GM12878 (cell line): ENCODE measurements around the gene PTPN14. TPM values are rescaled to one million over a fixed set of nuclear protein-coding genes. Genes with fewer than 3 reads are reported as not detected.

ENCODE experiments used
- ATAC-seq: fragments of 200-7000 bp; cut with Tn5 transposase; 3 replicates; pipeline ENCODE4 v1.9.1; 2020; ENCODE audit warnings: mild to moderate bottlenecking, moderate library complexity
- BruUV-seq: library from RNA; stranded (reverse); fragments of 400-500 nt; replicated peaks from 2 replicates; lab custom pipeline; 2021; lab: Mats Ljungman, UMichigan
- CTCF ChIA-PET: fragments of 300-600 bp; sonication (Branson Sonifier 250); formaldehyde crosslinking; extraction: SDS; loops from one replicate; lab custom pipeline; 2021; ENCODE audit warnings: inconsistent platforms; lab: Yijun Ruan, JAX
- POLR2A ChIA-PET: fragments of 350-600 bp; formaldehyde crosslinking; extraction: SDS; loops from one replicate; lab custom pipeline; 2021; ENCODE audit warnings: inconsistent platforms; lab: Charles Lee
- RAD21 ChIA-PET: fragments of 300-600 bp; sonication (Branson Sonifier 250); formaldehyde crosslinking; loops from one replicate; lab custom pipeline; 2023; ENCODE audit warnings: antibody characterized with exemption; ENCODE audit not compliant: unreplicated experiment; lab: Charles Lee
- SMC1A ChIA-PET: fragments of 300-600 bp; sonication (Branson Sonifier 250); formaldehyde crosslinking; loops from one replicate; lab custom pipeline; 2023; ENCODE audit not compliant: unreplicated experiment, uncharacterized antibody; lab: Charles Lee
- DNase-seq: peaks from one replicate; pipeline ENCODE4 v3.0.0-alpha.2; 2011; ENCODE audit warnings: low read depth, low spot score
- FAIRE-seq: peaks from 3 replicates; lab custom pipeline; 2011; peaks lifted over from hg19 to GRCh38; lab: Jason Lieb, UNC
- H2AFZ ChIP-seq: 2 replicates; pipeline ENCODE4 v1.6.0; 2011; ENCODE audit warnings: low read depth, low read length, control low read depth; ENCODE audit not compliant: control insufficient read depth
- H3K27ac ChIP-seq: 2 replicates; pipeline ENCODE4 v1.5.1; 2011; ENCODE audit warnings: control low read depth; ENCODE audit not compliant: control insufficient read depth, insufficient read depth
- H3K27me3 ChIP-seq, 2 experiments: replicated peaks in 1 of 2; 2 replicates each; pipeline versions ENCODE4 v1.6.0 to v1.6.1; 2011; ENCODE audit warnings: low read length in 1 of 2; ENCODE audit not compliant: control insufficient read depth in 2 of 2, insufficient read depth in 2 of 2
- H3K36me3 ChIP-seq, 2 experiments: 2 replicates each; pipeline ENCODE4 v1.5.1; 2011; ENCODE audit warnings: low read length in 1 of 2; ENCODE audit not compliant: control insufficient read depth in 2 of 2, insufficient read depth in 2 of 2
- H3K4me1 ChIP-seq: 2 replicates; pipeline ENCODE4 v1.6.1; 2011; ENCODE audit warnings: mild to moderate bottlenecking, low read length, moderate library complexity, mixed read lengths; ENCODE audit not compliant: control insufficient read depth, insufficient read depth
- H3K4me2 ChIP-seq: 2 replicates; pipeline ENCODE4 v1.6.0; 2011; ENCODE audit warnings: control low read depth; ENCODE audit not compliant: control insufficient read depth, insufficient read depth
- H3K4me3 ChIP-seq: fragments of 200-600 bp; sonication (generic); 2 replicates; pipeline ENCODE4 v1.5.1; 2016
- H3K79me2 ChIP-seq: 2 replicates; pipeline ENCODE4 v1.6.0; 2011; ENCODE audit warnings: low read length; ENCODE audit not compliant: control insufficient read depth, insufficient read depth
- H3K9ac ChIP-seq: 2 replicates; pipeline ENCODE4 v1.8.0; 2011; ENCODE audit warnings: low read length, control low read depth, mixed read lengths; ENCODE audit not compliant: control insufficient read depth, insufficient read depth
- H3K9me3 ChIP-seq: replicated peaks from 3 replicates; pipeline ENCODE4 v1.5.1; 2011; ENCODE audit warnings: mild to moderate bottlenecking, low read length; ENCODE audit not compliant: control insufficient read depth, insufficient read depth
- H4K20me1 ChIP-seq: 2 replicates; pipeline ENCODE4 v1.6.0; 2011; ENCODE audit not compliant: control insufficient read depth, insufficient read depth
- ATF2 ChIP-seq: IDR thresholded peaks from 2 replicates; pipeline ENCODE4 v1.6.1; 2012; ENCODE audit warnings: low read length, inconsistent platforms
- BHLHE40 ChIP-seq, 2 experiments: fragments of 450-650 bp in 1 of 2; IDR thresholded peaks; 2 replicates each; pipeline ENCODE4 v1.6.1; 2011 to 2017; ENCODE audit warnings: low read depth in 2 of 2, borderline replicate concordance in 1 of 2, improper control_type of control experiment in 1 of 2, low read length in 1 of 2, mild to moderate bottlenecking in 1 of 2
- CHD1 ChIP-seq: IDR thresholded peaks from 2 replicates; pipeline ENCODE4 v1.6.1; 2012; ENCODE audit warnings: low read depth, low read length, improper control_type of control experiment
- CREB1 ChIP-seq: IDR thresholded peaks from 2 replicates; pipeline ENCODE4 v1.6.1; 2012; ENCODE audit warnings: low read depth, mild to moderate bottlenecking, inconsistent platforms
- E2F8 ChIP-seq: fragments of 450-650 bp; IDR thresholded peaks from 2 replicates; pipeline ENCODE4 v1.6.1; 2018; ENCODE audit warnings: mild to moderate bottlenecking, low read depth, moderate library complexity; ENCODE audit not compliant: partially characterized antibody
- IKZF1 ChIP-seq: fragments of 450-650 bp; conservative IDR thresholded peaks from 2 replicates; pipeline ENCODE4 v1.6.1; 2017; ENCODE audit warnings: antibody characterized with exemption, mild to moderate bottlenecking
- IRF4 ChIP-seq: IDR thresholded peaks from 2 replicates; pipeline ENCODE4 v1.6.1; 2011; ENCODE audit warnings: low read depth, low read length
- LARP7 ChIP-seq: fragments of 450-650 bp; IDR thresholded peaks from 2 replicates; pipeline ENCODE4 v1.6.1; 2017; ENCODE audit warnings: mild to moderate bottlenecking
- POLR2AphosphoS5 ChIP-seq: IDR thresholded peaks from 2 replicates; pipeline ENCODE4 v1.6.1; 2011; ENCODE audit warnings: mild to moderate bottlenecking, low read length, inconsistent platforms
- SMAD5 ChIP-seq: IDR thresholded peaks from 2 replicates; pipeline ENCODE4 v1.6.1; 2016; ENCODE audit warnings: antibody characterized with exemption, low read depth
- SUZ12 ChIP-seq: fragments of 200-600 bp; sonication (generic); IDR thresholded peaks from one replicate; pipeline ENCODE4 v1.6.1; 2018; ENCODE audit warnings: antibody characterized with exemption, mild to moderate bottlenecking; ENCODE audit not compliant: unreplicated experiment
- TBL1XR1 ChIP-seq: IDR thresholded peaks from 2 replicates; pipeline ENCODE4 v1.6.1; 2012; ENCODE audit warnings: low read depth, low read length, improper control_type of control experiment
- YY1 ChIP-seq: IDR thresholded peaks from 2 replicates; pipeline ENCODE4 v1.6.1; 2011; ENCODE audit warnings: low read depth, mild to moderate bottlenecking, low read length
- ZBTB40 ChIP-seq: fragments of 450-650 bp; IDR thresholded peaks from 2 replicates; pipeline ENCODE4 v1.6.1; 2016; ENCODE audit warnings: mild to moderate bottlenecking, moderate library complexity, borderline replicate concordance
- WGBS: methylation state at CpG from one replicate; pipeline ENCODE4 v1.1.6; 2016; ENCODE audit warnings: low lambda C conversion rate; ENCODE audit not compliant: insufficient replicate concordance, insufficient coverage; ENCODE audit errors: missing lambda C conversion rate; 5-methylcytosine and 5-hydroxymethylcytosine counted together
- in situ Hi-C: fragments of 300-500 bp; cut with MboI; formaldehyde crosslinking; loops from 9 replicates; pipeline ENCODE4 v1.14.3; 2018; ENCODE audit warnings: mixed read lengths
- intact Hi-C: fragments of 100-400 bp; cut with micrococcal nuclease; formaldehyde crosslinking; loops from one replicate; pipeline ENCODE4 v1.14.2; 2022; ENCODE audit not compliant: unreplicated experiment
- polyA plus RNA-seq, 11 experiments: library from polyadenylated mRNA; depleted of rRNA in 4 of 11; unstranded in 6 of 11; stranded (reverse) in 5 of 11; fragments of >200 nt; fragmentation: Nextera tagmentation in 4 of 11; fragmentation: Illumina TruSeq in 1 of 11; extraction: Ambion mirVana in 4 of 11; extraction: Trizol in 1 of 11; gene quantifications; 1 replicate in 1 of 11; 2 replicates in 10 of 11; pipeline versions ENCODE4 v1.2.1 to v1.2.3, GENCODE V29; 2011 to 2016; ENCODE audit warnings: inconsistent platforms in 2 of 11, missing spikeins in 2 of 11, low read depth in 1 of 11
- total RNA-seq, 4 experiments: library from RNA; depleted of rRNA in 3 of 4; stranded (reverse); fragments of >200 nt in 3 of 4; fragmentation: Illumina TruSeq in 1 of 4; extraction: Trizol in 1 of 4; gene quantifications; 2 replicates each; pipeline versions ENCODE4 v1.2.1 to v1.2.3, GENCODE V29; 2013 to 2021

PTPN14 gene
- total and polyA plus RNA-seq, 10 of the 15 experiments (the other 5 are each of a cell fraction or from before 2014, with no cell fraction given), result 0.05 to 5.1 (median 0.44) TPM

- no TSS peak for BruUV-seq
- ATAC-seq, result no peak
- H3K79me2 ChIP-seq, result no peaks in the 10 kb centered on the region
Measured at GRCh38 chr1:214513394-214513793, 38.0 kb downstream of the PTPN14 start.

More at GRCh38 chr1:214513394-214513793, 38.0 kb downstream of the PTPN14 start:
- H3K27me3 ChIP-seq, result no peaks in the 10 kb centered on the region; a peak in 1 of 4 replicates
- POLR2A ChIA-PET, result no interaction called here
- H3K4me3 ChIP-seq, result no peak overlapping the region
- H3K4me1 ChIP-seq, result no peaks in the 10 kb centered on the region
- no peaks in the 10 kb centered on the region for H4K20me1 ChIP-seq
- no peak for DNase-seq
- no peak overlapping the region for H3K27ac ChIP-seq
- intact Hi-C loops, result no loop called here
- in situ Hi-C loops, result no loop called here
- H3K9me3 ChIP-seq, result no peaks in the 10 kb centered on the region
- CTCF ChIA-PET, result no interaction called here
- no peak for TF ChIP-seq BHLHE40 (IDR thresholded peaks at IDR 0.05; ENCODE audit: borderline replicate concordance in 1 of 2, low read depth in 2 of 2, low read length in 1 of 2)
- no peak for TF ChIP-seq CREB1
- TF ChIP-seq ATF2, result no peak
- no peak for TF ChIP-seq SMAD5
- no peak for TF ChIP-seq YY1
- TF ChIP-seq E2F8, result no peak
- TF ChIP-seq IRF4, result no peak
- TF ChIP-seq ZBTB40, result no peak
- no peak for TF ChIP-seq POLR2AphosphoS5
- TF ChIP-seq TBL1XR1, result no peak
- TF ChIP-seq CHD1, result no peak
- no peak for TF ChIP-seq IKZF1
- no peak for TF ChIP-seq LARP7
- TF ChIP-seq SUZ12, result no peak
- TF ChIP-seq, all 136 proteins: peak for 0
- FAIRE-seq, result no peak
- Histone ChIP-seq H3K36me3 (no peaks in the 10 kb centered on the region), H3K9ac (no peak overlapping the region), H3K4me2 (no peak overlapping the region), H2AFZ (no peak overlapping the region)
- ChIA-PET RAD21 (no interaction called here), SMC1A (interaction anchor here (1.2 kb wide), 1 partner anchor 9 kb away, joined by 3 read pairs; no protein-coding TSS in a partner anchor)
- 46% methylated on average over 5 of the region's 5 CpGs for WGBS
